Urinary bladder (tissue), 4 donors: ENCODE data around the gene GLTPD2. TPM values are rescaled to one million over a fixed set of nuclear protein-coding genes. Genes with fewer than 3 reads are reported as not detected.

ENCODE experiments used
- DNase-seq: peaks from one replicate; pipeline ENCODE4 v3.0.0-alpha.2; 2015; ENCODE audit errors: extremely low spot score
- H3K27ac ChIP-seq: one replicate; pipeline ENCODE4 v1.5.1; 2013; ENCODE audit warnings: low read depth, mild to moderate bottlenecking, moderate library complexity
- H3K36me3 ChIP-seq: one replicate; pipeline ENCODE4 v1.6.1; 2013; ENCODE audit warnings: mild to moderate bottlenecking, moderate library complexity; ENCODE audit not compliant: insufficient read depth
- H3K4me1 ChIP-seq: one replicate; pipeline ENCODE4 v1.6.1; 2013; ENCODE audit warnings: mild to moderate bottlenecking, moderate library complexity; ENCODE audit not compliant: insufficient read depth
- H3K4me3 ChIP-seq: one replicate; pipeline ENCODE4 v1.5.1; 2013; ENCODE audit warnings: low read depth, low read length
- WGBS: extraction: QIAGEN DNeasy Blood & Tissue Kit; methylation state at CpG from one replicate; pipeline ENCODE4 v1.1.7; 2013; 5-methylcytosine and 5-hydroxymethylcytosine counted together
- polyA plus RNA-seq: library from polyadenylated mRNA; stranded (reverse); fragments of 200-250 nt; gene quantifications from one replicate; pipeline ENCODE4 v1.2.3, GENCODE V29; 2013
- total RNA-seq: library from RNA; depleted of rRNA; stranded (reverse); fragments of >200 nt; gene quantifications from one replicate; pipeline ENCODE4 v1.2.3, GENCODE V29; 2014
- donor health status: healthy with polysubstance abuse.
- donor health status: healthy.

GLTPD2 gene
- total and polyA plus RNA-seq, 2 donors: 0.10 TPM; not detected in 1

DNA sequence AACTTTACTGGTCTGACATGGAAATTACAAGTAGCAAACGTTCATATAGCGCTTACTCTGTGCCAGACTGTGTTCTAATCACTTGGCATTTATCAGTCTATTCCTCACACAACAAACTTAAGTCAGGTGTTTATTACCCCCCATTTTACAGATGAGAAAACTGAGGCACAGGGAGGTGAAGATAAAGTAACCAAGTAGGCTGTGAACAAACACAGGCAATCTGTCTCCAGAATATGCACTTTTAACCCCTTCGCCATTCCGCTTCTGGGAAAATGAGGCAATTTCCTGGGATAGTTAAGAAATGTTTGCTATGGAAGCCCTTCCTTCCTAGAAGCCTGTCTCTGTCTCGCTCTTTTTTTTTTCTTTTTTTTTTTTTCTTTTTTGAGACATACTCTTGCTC lies 36.8 kb upstream of the GLTPD2 start:
- no peaks in the 10 kb centered on the region for H3K36me3 ChIP-seq
- no peak overlapping the region for H3K27ac ChIP-seq
- DNase-seq: no peak
- no peaks in the 10 kb centered on the region for H3K4me1 ChIP-seq
- WGBS: 70% methylated on average over 5 of the region's 5 CpGs
- no peak overlapping the region for H3K4me3 ChIP-seq

DNA sequence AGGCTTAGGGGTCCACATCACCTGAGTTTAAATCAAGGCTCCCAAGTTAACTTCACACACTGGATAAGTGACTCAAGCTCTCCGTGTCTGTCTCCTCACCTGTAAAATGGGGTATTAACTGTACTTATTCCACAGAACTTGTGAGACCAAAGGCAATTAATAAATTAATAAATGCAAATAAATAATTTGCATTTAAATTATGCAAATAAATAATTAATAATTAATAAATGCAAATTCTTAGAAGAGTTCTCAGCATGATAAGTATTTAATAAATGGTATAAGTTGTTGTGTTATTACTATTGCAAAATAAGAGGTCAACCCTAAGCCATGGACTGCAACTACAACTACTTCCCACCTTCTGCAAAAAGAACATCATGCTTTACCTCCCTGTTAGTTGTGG lies 35.4 kb upstream of the GLTPD2 start:
- Histone ChIP-seq H3K4me3 (no peak overlapping the region), H3K27ac (no peak overlapping the region), H3K36me3 (no peaks in the 10 kb centered on the region), H3K4me1 (no peaks in the 10 kb centered on the region)
- WGBS: 85% methylated on average over 1 of the region's 1 CpG
- no peak for DNase-seq

DNA sequence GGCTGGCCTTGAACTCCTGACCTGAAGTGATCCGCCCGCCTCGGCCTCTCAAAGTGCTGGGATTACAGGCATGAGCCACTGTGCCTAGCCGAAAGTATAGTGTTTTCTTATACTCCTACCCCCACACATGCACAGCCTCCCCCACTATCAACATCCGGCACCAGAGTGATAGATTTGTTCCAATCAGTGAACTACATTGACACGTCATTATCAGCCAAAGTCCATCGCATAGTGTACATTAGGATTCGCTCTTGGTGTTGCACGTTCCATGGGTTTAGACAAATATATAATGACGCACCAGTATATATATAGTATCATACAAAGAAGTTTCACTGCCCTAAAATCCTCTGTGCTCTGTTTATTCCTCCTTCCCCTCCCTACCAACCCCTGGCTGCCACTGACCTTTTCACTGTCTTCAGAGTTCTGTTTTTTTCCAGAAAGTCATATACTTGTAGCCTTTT lies 29.0 kb upstream of the GLTPD2 start:
- Histone ChIP-seq H3K4me3 (no peak overlapping the region), H3K27ac (no peak overlapping the region), H3K4me1 (no peaks in the 10 kb centered on the region), H3K36me3 (no peaks in the 10 kb centered on the region)
- no peak for DNase-seq
- WGBS: 80% methylated on average over 10 of the region's 10 CpGs

DNA sequence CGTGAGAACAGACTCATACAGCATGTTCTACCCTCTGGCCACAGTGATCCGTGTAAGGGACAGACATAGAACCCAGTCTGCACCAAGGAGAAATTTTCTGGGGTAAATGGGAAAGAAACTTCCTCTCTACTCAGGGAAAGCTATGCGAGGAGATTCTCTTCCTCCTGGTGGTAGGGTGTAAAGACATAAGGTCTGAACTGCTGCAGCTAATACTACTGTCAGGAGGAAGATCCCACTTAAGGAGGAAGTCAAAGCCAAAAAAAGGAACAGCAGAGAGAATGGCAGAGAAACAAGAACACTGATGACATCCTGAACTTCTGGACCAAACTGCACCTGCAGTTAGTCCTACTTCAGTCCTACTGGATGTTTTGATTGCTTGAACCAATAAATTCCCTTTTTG lies 24.2 kb upstream of the GLTPD2 start:
- 69% methylated on average over 3 of the region's 3 CpGs for WGBS
- Histone ChIP-seq H3K4me3 (no peak overlapping the region), H3K27ac (no peak overlapping the region), H3K4me1 (no peaks in the 10 kb centered on the region), H3K36me3 (no peaks in the 10 kb centered on the region)
- no peak for DNase-seq

DNA sequence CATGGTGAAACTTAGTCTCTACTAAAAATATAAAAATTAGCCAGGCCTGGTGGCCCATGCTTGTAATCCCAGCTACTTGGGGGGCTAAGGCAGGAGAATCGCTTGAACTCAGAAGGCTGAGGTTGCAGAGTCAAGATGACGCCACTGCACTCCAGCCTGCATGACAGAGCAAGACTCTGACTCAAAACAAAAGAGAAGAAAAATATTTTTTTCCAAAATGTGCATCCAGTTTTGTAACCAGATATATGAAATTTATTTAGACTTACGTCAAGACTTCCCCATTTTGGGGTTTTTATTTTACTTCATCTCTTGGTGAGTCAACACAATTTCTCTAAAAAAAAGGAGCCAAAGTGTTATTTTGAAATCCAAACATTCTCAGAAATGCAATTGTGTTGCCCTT lies 22.6 kb upstream of the GLTPD2 start:
- Histone ChIP-seq H3K27ac (no peak overlapping the region), H3K36me3 (no peaks in the 10 kb centered on the region), H3K4me1 (no peaks in the 10 kb centered on the region), H3K4me3 (no peak overlapping the region)
- no peak for DNase-seq
- 77% methylated on average over 3 of the region's 3 CpGs for WGBS

DNA sequence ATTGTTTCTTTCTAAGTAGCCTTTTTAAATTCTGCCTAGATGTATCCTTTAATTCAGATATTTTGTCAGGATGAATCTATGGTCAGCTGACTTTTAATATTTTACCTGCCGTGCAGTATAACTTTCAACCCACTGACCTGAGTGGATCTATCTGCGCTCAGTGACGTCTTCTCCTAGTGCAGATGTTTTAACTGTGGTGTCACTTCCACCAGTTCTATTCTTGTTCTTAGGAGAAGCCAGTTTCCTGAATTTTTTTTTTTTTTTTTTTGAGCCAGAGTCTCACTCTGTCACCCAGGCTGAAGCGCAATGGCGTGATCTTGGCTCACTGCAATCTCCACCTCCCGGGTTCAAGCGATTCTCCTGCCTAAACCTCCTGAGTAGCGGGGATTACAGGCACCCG lies 22.0 kb upstream of the GLTPD2 start:
- Histone ChIP-seq H3K27ac (no peak overlapping the region), H3K4me3 (no peak overlapping the region), H3K36me3 (no peaks in the 10 kb centered on the region), H3K4me1 (no peaks in the 10 kb centered on the region)
- 82% methylated on average over 9 of the region's 9 CpGs for WGBS
- no peak for DNase-seq

DNA sequence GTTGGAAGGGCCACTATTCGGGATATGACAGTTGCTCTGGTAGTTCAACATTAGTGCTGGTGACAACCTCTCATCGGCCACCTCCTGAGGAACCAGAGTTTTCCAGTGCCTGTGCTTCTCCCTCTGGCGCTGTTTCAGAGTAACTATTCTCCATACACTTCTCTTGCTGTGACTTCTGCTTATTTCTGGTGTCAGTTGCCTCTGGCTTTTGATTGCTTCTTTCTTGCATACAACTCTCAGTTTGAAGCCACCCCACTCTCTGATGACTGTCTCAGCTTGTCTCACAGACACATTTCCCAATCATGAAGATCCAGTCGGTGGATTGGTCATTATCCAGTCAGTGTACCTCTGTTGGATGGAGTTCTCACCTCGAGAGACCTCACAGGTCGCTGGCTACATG lies 20.5 kb upstream of the GLTPD2 start:
- no peaks in the 10 kb centered on the region for H3K4me1 ChIP-seq
- no peak for DNase-seq
- 76% methylated on average over 6 of the region's 6 CpGs for WGBS
- H3K36me3 ChIP-seq: no peaks in the 10 kb centered on the region
- no peak overlapping the region for H3K4me3 ChIP-seq
- H3K27ac ChIP-seq: no peak overlapping the region

DNA sequence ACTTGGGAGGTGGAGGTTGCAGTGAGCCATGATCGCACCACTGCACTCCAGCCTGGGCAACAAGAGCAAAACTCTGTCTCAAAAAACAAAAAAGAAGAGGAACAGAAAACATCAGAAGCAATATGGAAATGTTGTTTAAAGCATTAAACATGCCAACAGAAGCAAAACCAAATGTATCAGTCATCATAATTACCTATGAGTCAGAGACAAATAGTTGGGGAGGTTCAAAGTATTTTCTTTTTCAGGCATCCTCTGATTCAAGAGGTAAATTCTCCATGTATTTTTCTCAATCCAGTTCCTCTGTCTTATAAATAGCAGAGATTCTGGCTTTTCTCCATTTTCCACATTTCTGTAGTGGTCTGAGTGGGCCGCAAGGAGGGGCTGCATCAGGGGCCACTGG lies 19.1 kb upstream of the GLTPD2 start:
- 88% methylated on average over 2 of the region's 2 CpGs for WGBS
- Histone ChIP-seq H3K27ac (no peak overlapping the region), H3K4me3 (no peak overlapping the region), H3K36me3 (no peaks in the 10 kb centered on the region), H3K4me1 (no peaks in the 10 kb centered on the region)
- DNase-seq: no peak

DNA sequence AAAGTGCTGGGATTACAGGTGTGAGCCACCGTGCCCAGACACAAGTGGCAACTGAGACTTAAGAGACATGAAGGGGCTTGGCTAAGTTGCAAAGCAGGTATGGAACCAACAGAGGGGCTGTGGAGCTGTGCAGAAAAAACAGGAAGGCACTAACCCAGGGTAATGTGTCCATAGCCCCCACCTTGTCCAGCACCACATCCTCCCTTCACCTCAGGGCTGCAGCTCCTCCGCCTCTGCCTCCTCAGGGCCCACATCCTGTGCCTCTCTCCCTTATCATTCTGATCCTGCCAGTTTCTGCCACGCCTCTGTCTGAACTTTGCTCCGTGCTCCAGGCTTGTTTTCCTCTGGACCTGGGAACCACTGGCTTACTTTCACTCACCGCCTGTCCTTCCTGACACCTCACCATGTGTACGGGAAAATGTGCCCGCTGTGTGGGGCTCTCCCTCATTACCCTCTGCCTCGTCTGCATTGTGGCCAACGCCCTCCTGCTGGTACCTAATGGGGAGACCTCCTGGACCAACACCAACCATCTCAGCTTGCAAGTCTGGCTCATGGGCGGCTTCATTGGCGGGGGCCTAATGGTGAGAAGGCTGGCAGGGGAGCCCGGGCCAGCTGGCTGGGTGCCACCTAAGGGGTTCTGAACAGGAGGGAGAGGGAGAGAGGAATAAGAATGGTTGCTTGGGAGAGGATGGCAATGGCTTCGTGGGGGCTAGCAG lies 17.1 kb upstream of the GLTPD2 start, which contains the start of gene TM4SF5:
TM4SF5 (plus strand) TSS at position 368 of the 716 bp plus-strand sequence; CDS start at position 405, 37 bp downstream.
- Histone ChIP-seq H3K36me3 (no peaks in the 10 kb centered on the region), H3K4me1 (no peaks in the 10 kb centered on the region), H3K4me3 (no peak within 1 kb of the TSS), H3K27ac (no peak within 1 kb of the TSS)
- DNase-seq: no peak
- 64% methylated on average over 13 of the region's 13 CpGs for WGBS

DNA sequence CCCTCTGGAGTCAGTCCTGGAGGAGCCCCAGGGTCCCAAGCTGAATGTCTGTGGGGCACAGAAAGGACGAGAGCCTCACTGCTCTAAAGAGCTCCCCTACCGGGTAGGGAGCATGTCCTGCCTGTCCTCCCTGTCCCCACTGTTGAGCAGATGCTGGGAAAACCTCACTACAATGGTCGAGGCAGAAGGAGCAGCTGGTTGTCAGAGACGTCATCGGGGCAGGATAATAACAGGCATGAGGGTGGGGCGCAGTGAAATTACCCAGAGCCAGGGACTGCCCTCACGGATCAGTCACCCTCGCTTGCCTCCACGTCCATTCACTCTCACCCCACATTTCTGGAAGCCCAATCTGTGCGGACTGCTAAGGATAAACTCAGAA lies 16.5 kb upstream of the GLTPD2 start:
- Histone ChIP-seq H3K36me3 (no peaks in the 10 kb centered on the region), H3K4me1 (no peaks in the 10 kb centered on the region), H3K27ac (no peak overlapping the region), H3K4me3 (no peak overlapping the region)
- DNase-seq: no peak
- WGBS: 63% methylated on average over 10 of the region's 10 CpGs

DNA sequence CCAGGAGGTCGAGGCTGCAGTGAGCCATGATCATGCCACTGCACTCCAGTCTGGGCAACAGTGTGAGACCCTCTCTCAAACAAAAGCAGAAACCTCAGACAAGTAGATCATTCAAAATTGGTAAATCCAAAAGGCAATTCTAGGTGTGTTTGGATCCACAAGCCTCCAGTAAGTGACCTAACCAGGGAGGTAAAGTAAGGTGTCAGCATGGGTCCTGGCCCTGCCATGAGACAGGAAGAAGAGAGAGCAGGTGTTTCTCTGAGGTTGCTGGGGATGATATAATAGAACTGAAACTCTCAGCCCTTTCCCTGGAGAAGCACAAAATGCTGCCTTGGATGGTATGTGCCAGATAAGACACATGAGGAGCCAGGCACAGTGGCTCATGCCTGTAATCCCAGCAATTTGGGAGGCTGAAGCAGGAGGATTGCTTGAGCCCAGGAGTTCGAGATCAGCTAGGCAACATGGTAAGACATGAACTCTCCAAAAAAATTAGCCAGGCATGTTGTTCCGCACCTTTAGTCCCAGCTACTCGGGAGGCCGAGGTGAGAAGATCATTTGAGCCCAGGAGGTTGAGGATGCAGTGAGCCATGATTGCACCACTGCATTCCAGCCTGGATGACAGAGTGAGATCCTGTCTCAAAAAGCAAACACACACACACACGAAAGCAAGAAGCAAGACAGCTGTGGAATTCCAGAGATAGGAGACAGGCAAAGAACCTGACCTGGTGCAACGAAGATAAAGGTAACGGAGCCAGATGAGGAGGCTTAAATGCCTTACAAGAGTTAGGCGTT lies 10.6 kb upstream of the GLTPD2 start:
- Histone ChIP-seq H3K36me3 (no peaks in the 10 kb centered on the region), H3K27ac (no peak overlapping the region), H3K4me3 (no peak overlapping the region), H3K4me1 (no peaks in the 10 kb centered on the region)
- DNase-seq: no peak
- 58% methylated on average over 9 of the region's 9 CpGs for WGBS

DNA sequence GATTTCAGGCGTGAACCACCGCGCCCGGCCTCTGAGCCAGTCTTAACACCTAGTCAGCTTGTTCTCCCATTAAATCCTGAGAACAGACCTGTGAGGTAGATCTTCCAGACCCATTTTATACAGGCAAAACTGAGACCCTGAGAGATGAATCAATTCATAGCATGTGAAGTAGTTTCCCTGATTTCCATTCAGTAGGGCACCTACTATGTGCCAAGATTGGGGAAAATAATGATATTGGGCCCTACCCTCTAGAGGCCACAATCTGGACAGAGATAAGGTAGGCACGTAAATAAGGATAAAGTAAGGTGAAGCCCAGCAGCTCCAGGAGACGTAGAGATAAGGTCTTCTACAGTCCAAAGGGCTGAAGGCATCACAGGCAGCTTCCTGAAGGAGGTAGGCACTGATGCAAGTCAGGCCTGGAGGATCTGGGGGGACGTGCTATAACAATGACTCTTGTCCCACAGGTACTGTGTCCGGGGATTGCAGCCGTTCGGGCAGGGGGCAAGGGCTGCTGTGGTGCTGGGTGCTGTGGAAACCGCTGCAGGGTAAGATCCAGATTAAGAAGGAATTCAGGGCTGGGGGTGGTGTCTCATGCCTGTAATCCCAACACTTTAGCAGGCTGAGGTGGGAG lies 8.3 kb upstream of the GLTPD2 start:
- no peak for DNase-seq
- no peak overlapping the region for H3K4me3 ChIP-seq
- no peaks in the 10 kb centered on the region for H3K36me3 ChIP-seq
- no peaks in the 10 kb centered on the region for H3K4me1 ChIP-seq
- no peak overlapping the region for H3K27ac ChIP-seq
- WGBS: 79% methylated on average over 11 of the region's 11 CpGs

DNA sequence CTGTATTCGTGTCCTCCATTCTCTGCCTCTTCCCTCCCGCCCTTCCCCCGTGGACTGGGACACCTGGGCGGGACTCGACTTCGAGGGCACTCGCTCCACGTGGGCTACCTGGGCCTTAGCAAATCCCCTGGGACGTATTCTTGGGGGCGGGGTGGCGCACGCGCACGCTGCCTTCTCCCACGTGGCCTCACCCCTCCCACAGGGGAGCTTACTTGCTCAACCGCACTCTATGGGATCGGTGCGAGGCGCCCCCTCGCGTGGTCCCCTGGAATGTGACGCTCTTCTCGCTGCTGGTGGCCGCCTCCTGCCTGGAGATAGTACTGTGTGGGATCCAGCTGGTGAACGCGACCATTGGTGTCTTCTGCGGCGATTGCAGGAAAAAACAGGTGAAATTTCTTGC lies 6.1 kb upstream of the GLTPD2 start:
- no peak overlapping the region for H3K4me3 ChIP-seq
- H3K4me1 ChIP-seq: no peaks in the 10 kb centered on the region
- no peaks in the 10 kb centered on the region for H3K36me3 ChIP-seq
- DNase-seq: no peak
- 29% methylated on average over 28 of the region's 28 CpGs for WGBS
- no peak overlapping the region for H3K27ac ChIP-seq
